GM12878 (cell line): ENCODE results near the gene FAM3B. TPM values are rescaled to one million over a fixed set of nuclear protein-coding genes. Genes with fewer than 3 reads are reported as not detected.

Source experiments
- ATAC-seq: fragments of 200-7000 bp; cut with Tn5 transposase; 3 replicates; pipeline ENCODE4 v1.9.1; 2020; ENCODE audit warnings: mild to moderate bottlenecking, moderate library complexity
- Bru-seq: library from RNA; stranded (reverse); fragments of 400-500 nt; gene quantifications from one replicate; lab custom pipeline; 2021; lab: Mats Ljungman, UMichigan
- BruChase-seq, 2 experiments: library from RNA; stranded (reverse); fragments of 400-500 nt; gene quantifications; one replicate each; lab custom pipeline; 2021; lab: Mats Ljungman, UMichigan
- BruUV-seq: library from RNA; stranded (reverse); fragments of 400-500 nt; replicated peaks from 2 replicates; lab custom pipeline; 2021; lab: Mats Ljungman, UMichigan
- CTCF ChIA-PET: fragments of 300-600 bp; sonication (Branson Sonifier 250); formaldehyde crosslinking; extraction: SDS; loops from one replicate; lab custom pipeline; 2021; ENCODE audit warnings: inconsistent platforms; lab: Yijun Ruan, JAX
- POLR2A ChIA-PET: fragments of 350-600 bp; formaldehyde crosslinking; extraction: SDS; loops from one replicate; lab custom pipeline; 2021; ENCODE audit warnings: inconsistent platforms; lab: Charles Lee
- RAD21 ChIA-PET: fragments of 300-600 bp; sonication (Branson Sonifier 250); formaldehyde crosslinking; loops from one replicate; lab custom pipeline; 2023; ENCODE audit warnings: antibody characterized with exemption; ENCODE audit not compliant: unreplicated experiment; lab: Charles Lee
- SMC1A ChIA-PET: fragments of 300-600 bp; sonication (Branson Sonifier 250); formaldehyde crosslinking; loops from one replicate; lab custom pipeline; 2023; ENCODE audit not compliant: unreplicated experiment, uncharacterized antibody; lab: Charles Lee
- DNase-seq: peaks from one replicate; pipeline ENCODE4 v3.0.0-alpha.2; 2011; ENCODE audit warnings: low read depth, low spot score
- FAIRE-seq: peaks from 3 replicates; lab custom pipeline; 2011; peaks lifted over from hg19 to GRCh38; lab: Jason Lieb, UNC
- H2AFZ ChIP-seq: 2 replicates; pipeline ENCODE4 v1.6.0; 2011; ENCODE audit warnings: low read depth, low read length, control low read depth; ENCODE audit not compliant: control insufficient read depth
- H3K27ac ChIP-seq: 2 replicates; pipeline ENCODE4 v1.5.1; 2011; ENCODE audit warnings: control low read depth; ENCODE audit not compliant: control insufficient read depth, insufficient read depth
- H3K27me3 ChIP-seq, 2 experiments: replicated peaks in 1 of 2; 2 replicates each; pipeline versions ENCODE4 v1.6.0 to v1.6.1; 2011; ENCODE audit warnings: low read length in 1 of 2; ENCODE audit not compliant: control insufficient read depth in 2 of 2, insufficient read depth in 2 of 2
- H3K36me3 ChIP-seq, 2 experiments: 2 replicates each; pipeline ENCODE4 v1.5.1; 2011; ENCODE audit warnings: low read length in 1 of 2; ENCODE audit not compliant: control insufficient read depth in 2 of 2, insufficient read depth in 2 of 2
- H3K4me1 ChIP-seq: 2 replicates; pipeline ENCODE4 v1.6.1; 2011; ENCODE audit warnings: mild to moderate bottlenecking, low read length, moderate library complexity, mixed read lengths; ENCODE audit not compliant: control insufficient read depth, insufficient read depth
- H3K4me2 ChIP-seq: 2 replicates; pipeline ENCODE4 v1.6.0; 2011; ENCODE audit warnings: control low read depth; ENCODE audit not compliant: control insufficient read depth, insufficient read depth
- H3K4me3 ChIP-seq: fragments of 200-600 bp; sonication (generic); 2 replicates; pipeline ENCODE4 v1.5.1; 2016
- H3K79me2 ChIP-seq: 2 replicates; pipeline ENCODE4 v1.6.0; 2011; ENCODE audit warnings: low read length; ENCODE audit not compliant: control insufficient read depth, insufficient read depth
- H3K9ac ChIP-seq: 2 replicates; pipeline ENCODE4 v1.8.0; 2011; ENCODE audit warnings: low read length, control low read depth, mixed read lengths; ENCODE audit not compliant: control insufficient read depth, insufficient read depth
- H3K9me3 ChIP-seq: replicated peaks from 3 replicates; pipeline ENCODE4 v1.5.1; 2011; ENCODE audit warnings: mild to moderate bottlenecking, low read length; ENCODE audit not compliant: control insufficient read depth, insufficient read depth
- H4K20me1 ChIP-seq: 2 replicates; pipeline ENCODE4 v1.6.0; 2011; ENCODE audit not compliant: control insufficient read depth, insufficient read depth
- BACH1 ChIP-seq: fragments of 450-650 bp; IDR thresholded peaks from 2 replicates; pipeline ENCODE4 v1.6.1; 2017; ENCODE audit warnings: mild to moderate bottlenecking, borderline replicate concordance
- BMI1 ChIP-seq: fragments of 450-650 bp; IDR thresholded peaks from 2 replicates; pipeline ENCODE4 v1.6.1; 2016; ENCODE audit warnings: mild to moderate bottlenecking, moderate library complexity, borderline replicate concordance
- CHD2 ChIP-seq: IDR thresholded peaks from 2 replicates; pipeline ENCODE4 v1.6.1; 2011; ENCODE audit warnings: low read depth, low read length, improper control_type of control experiment, borderline replicate concordance
- FOS ChIP-seq: IDR thresholded peaks from 3 replicates; pipeline ENCODE4 v1.6.1; 2011; ENCODE audit warnings: borderline replicate concordance; ENCODE audit not compliant: insufficient read length; ENCODE audit errors: extremely low read depth
- HCFC1 ChIP-seq: fragments of 150-350 bp; IDR thresholded peaks from 2 replicates; pipeline ENCODE4 v1.6.1; 2014; ENCODE audit warnings: low read length
- IKZF2 ChIP-seq, 2 experiments: fragments of 450-650 bp; IDR thresholded peaks; 2 replicates each; pipeline ENCODE4 v1.6.1; 2017; ENCODE audit warnings: mild to moderate bottlenecking in 2 of 2, moderate library complexity in 2 of 2
- MEF2B ChIP-seq: fragments of 450-650 bp; IDR thresholded peaks from 2 replicates; pipeline ENCODE4 v1.6.1; 2018; ENCODE audit warnings: mild to moderate bottlenecking, moderate library complexity; ENCODE audit not compliant: partially characterized antibody, poor library complexity, severe bottlenecking
- MTA3 ChIP-seq: IDR thresholded peaks from 2 replicates; pipeline ENCODE4 v1.6.1; 2012; ENCODE audit warnings: low read length, inconsistent platforms, borderline replicate concordance
- NR2C2 ChIP-seq: IDR thresholded peaks from 2 replicates; pipeline ENCODE4 v1.6.1; 2011; ENCODE audit warnings: borderline replicate concordance, low read depth; ENCODE audit not compliant: control insufficient read depth, insufficient read length
- SIX5 ChIP-seq: IDR thresholded peaks from 2 replicates; pipeline ENCODE4 v1.6.1; 2011; ENCODE audit warnings: mild to moderate bottlenecking, low read depth, low read length, moderate library complexity; ENCODE audit not compliant: severe bottlenecking
- SMAD5 ChIP-seq: IDR thresholded peaks from 2 replicates; pipeline ENCODE4 v1.6.1; 2016; ENCODE audit warnings: antibody characterized with exemption, low read depth
- SMARCA5 ChIP-seq: fragments of 450-650 bp; IDR thresholded peaks from 2 replicates; pipeline ENCODE4 v1.6.1; 2017; ENCODE audit warnings: mild to moderate bottlenecking
- ZBED1 ChIP-seq: IDR thresholded peaks from 2 replicates; pipeline ENCODE4 v1.6.1; 2016; ENCODE audit warnings: borderline replicate concordance
- WGBS: methylation state at CpG from one replicate; pipeline ENCODE4 v1.1.6; 2016; ENCODE audit warnings: low lambda C conversion rate; ENCODE audit not compliant: insufficient replicate concordance, insufficient coverage; ENCODE audit errors: missing lambda C conversion rate; 5-methylcytosine and 5-hydroxymethylcytosine counted together
- in situ Hi-C: fragments of 300-500 bp; cut with MboI; formaldehyde crosslinking; loops from 9 replicates; pipeline ENCODE4 v1.14.3; 2018; ENCODE audit warnings: mixed read lengths
- intact Hi-C: fragments of 100-400 bp; cut with micrococcal nuclease; formaldehyde crosslinking; loops from one replicate; pipeline ENCODE4 v1.14.2; 2022; ENCODE audit not compliant: unreplicated experiment
- long read RNA-seq, 2 experiments: library from polyadenylated mRNA; unstranded; transcript quantifications; one replicate each; pipeline ENCODE4 v2.0.0, GENCODE V29; 2019 to 2020
- polyA minus RNA-seq, 3 experiments: library from RNA; depleted of rRNA, polyadenylated mRNA; stranded (reverse); fragments of >200 nt; gene quantifications; 2 replicates each; pipeline ENCODE4 v1.2.3, GENCODE V29; 2011
- polyA plus RNA-seq, 11 experiments: library from polyadenylated mRNA; depleted of rRNA in 4 of 11; unstranded in 6 of 11; stranded (reverse) in 5 of 11; fragments of >200 nt; fragmentation: Nextera tagmentation in 4 of 11; fragmentation: Illumina TruSeq in 1 of 11; extraction: Ambion mirVana in 4 of 11; extraction: Trizol in 1 of 11; gene quantifications; 1 replicate in 1 of 11; 2 replicates in 10 of 11; pipeline versions ENCODE4 v1.2.1 to v1.2.3, GENCODE V29; 2011 to 2016; ENCODE audit warnings: inconsistent platforms in 2 of 11, missing spikeins in 2 of 11, low read depth in 1 of 11
- total RNA-seq, 4 experiments: library from RNA; depleted of rRNA in 3 of 4; stranded (reverse); fragments of >200 nt in 3 of 4; fragmentation: Illumina TruSeq in 1 of 4; extraction: Trizol in 1 of 4; gene quantifications; 2 replicates each; pipeline versions ENCODE4 v1.2.1 to v1.2.3, GENCODE V29; 2013 to 2021
- TF ChIP-seq, protein P1 (sequence below): fragments of 450-650 bp; formaldehyde crosslinking; IDR thresholded peaks from 2 replicates; pipeline ENCODE4 v1.4.0; 2022; ENCODE audit warnings: mild to moderate bottlenecking, moderate library complexity
- TF ChIP-seq, protein P2 (sequence below): fragments of 450-650 bp; IDR thresholded peaks from 2 replicates; pipeline ENCODE4 v1.6.1; 2016; ENCODE audit warnings: mild to moderate bottlenecking

FAM3B gene, protein sequence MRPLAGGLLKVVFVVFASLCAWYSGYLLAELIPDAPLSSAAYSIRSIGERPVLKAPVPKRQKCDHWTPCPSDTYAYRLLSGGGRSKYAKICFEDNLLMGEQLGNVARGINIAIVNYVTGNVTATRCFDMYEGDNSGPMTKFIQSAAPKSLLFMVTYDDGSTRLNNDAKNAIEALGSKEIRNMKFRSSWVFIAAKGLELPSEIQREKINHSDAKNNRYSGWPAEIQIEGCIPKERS
- total RNA-seq (2013; cell fraction: nucleolus; rRNA removed), result not detected in 2 replicates
- total RNA-seq (2014; rRNA removed) (not detected in 2 replicates), total RNA-seq (2014; rRNA removed; fragmentation: Illumina TruSeq; extraction: Trizol) (not detected in 2 replicates), total RNA-seq (2021) (not detected in 2 replicates), polyA plus RNA-seq (2011; rRNA removed) (0.09 and 0.12 TPM in 2 replicates), polyA plus RNA-seq (2014; fragmentation: Illumina TruSeq; extraction: Trizol) (not detected in 2 replicates), polyA plus RNA-seq (2014; fragmentation: Nextera tagmentation; extraction: Ambion mirVana) (not detected), polyA plus RNA-seq (2014; rRNA removed) (not detected in 2 replicates), polyA plus RNA-seq (2016; fragmentation: Nextera tagmentation; extraction: Ambion mirVana) (not detected), polyA minus RNA-seq (2011; rRNA and poly(A)+ RNA removed) (not detected in 2 replicates), Bru-seq, nascent RNA (percentile 28 among the genes with signal in this experiment), BruChase-seq, experiment 1, labeled RNA remaining after a 6-hour chase (percentile 37 among the genes with signal in this experiment), BruChase-seq, experiment 2, labeled RNA remaining after a 2-hour chase (percentile 30 among the genes with signal in this experiment)
- polyA plus RNA-seq (2011; ENCODE audit: low read depth), result not detected
- polyA plus RNA-seq (2011; cell fraction: cytosol; rRNA removed), result 0.06 TPM in 1 of 2 replicates, not detected in the other
- 0.15 TPM in 1 of 2 replicates, not detected in the other for polyA plus RNA-seq (2011; cell fraction: nucleus; rRNA removed)
- polyA plus RNA-seq (2012), result not detected in 2 replicates
- polyA minus RNA-seq (2011; cell fraction: cytosol; rRNA and poly(A)+ RNA removed), result not detected in 2 replicates
- polyA minus RNA-seq (2011; cell fraction: nucleus; rRNA and poly(A)+ RNA removed), result not detected in 2 replicates
- long read RNA-seq, experiment 1, result 0 reads
- long read RNA-seq, experiment 2, result 0 reads

DNA sequence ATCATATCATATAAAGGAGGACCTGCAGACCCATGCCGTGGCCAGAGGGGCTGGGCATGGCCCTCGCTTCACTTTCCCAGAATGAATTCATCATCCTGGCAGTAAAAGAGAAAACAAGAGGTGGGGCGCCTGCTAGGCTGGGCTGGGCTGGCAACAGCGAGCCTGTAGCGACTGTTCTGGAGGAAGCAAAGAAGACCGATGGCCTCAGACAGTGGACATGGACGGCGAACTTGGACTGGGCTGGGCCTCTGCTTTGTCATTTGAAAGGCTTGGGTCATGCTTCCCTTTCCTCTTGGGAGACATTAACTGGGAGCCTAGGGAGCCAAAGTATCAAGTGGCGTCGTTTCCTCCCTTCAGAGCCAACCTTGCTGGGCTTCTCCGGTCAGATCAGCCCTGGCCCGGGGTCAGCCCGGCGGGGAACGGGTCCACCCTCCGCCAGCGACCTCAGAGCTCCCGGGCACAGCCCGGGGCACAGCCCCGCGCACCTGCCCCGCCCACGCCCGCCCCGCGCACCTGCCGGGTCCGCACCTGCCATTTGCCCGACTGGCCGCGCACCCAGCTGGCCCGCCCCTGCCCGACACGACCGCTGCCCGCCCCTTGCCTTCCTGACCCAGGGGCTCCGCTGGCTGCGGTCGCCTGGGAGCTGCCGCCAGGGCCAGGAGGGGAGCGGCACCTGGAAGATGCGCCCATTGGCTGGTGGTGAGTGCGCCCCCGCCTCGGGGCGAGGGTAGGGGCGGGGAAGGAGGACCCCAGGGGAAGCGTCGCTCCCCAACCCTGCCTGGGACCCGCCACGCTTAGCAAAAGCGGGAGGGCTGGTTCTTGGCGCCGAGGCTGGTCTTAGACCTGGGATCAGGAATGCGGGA lies at the start of gene FAM3B:
Gene FAM3B (plus strand): TSS at position 602 of the 863 bp plus-strand sequence. CDS start 79 bp downstream, at position 681.
- no peak within 1 kb of the TSS for H2AFZ ChIP-seq
- H3K79me2 ChIP-seq, result no peaks in the 10 kb centered on the region
- POLR2A ChIA-PET, result no interaction called here
- WGBS, result 22% methylated on average over 28 of the region's 55 CpGs
- peaks cover 0 to 2% of the 10 kb centered on the region in 2 experiments; a peak in 2 of 4 replicates for H3K27me3 ChIP-seq
- no peaks in the 10 kb centered on the region for H3K36me3 ChIP-seq
- RAD21 ChIA-PET, result no interaction called here
- intact Hi-C loops, result no loop called here
- no peak within 1 kb of the TSS for H3K4me2 ChIP-seq
- no TSS peak for BruUV-seq
- no peak within 1 kb of the TSS for H3K9ac ChIP-seq
- no peak within 1 kb of the TSS for H3K4me3 ChIP-seq
- CTCF ChIA-PET, result interaction anchor here (1.2 kb wide), 1 partner anchor 33 kb away, joined by 3 read pairs; no protein-coding TSS in a partner anchor
- DNase-seq (no peak), FAIRE-seq (no peak), ATAC-seq (no peak)
- no peaks in the 10 kb centered on the region for H4K20me1 ChIP-seq
- SMC1A ChIA-PET, result no interaction called here
- no peaks in the 10 kb centered on the region for H3K9me3 ChIP-seq
- no peaks in the 10 kb centered on the region for H3K4me1 ChIP-seq
- H3K27ac ChIP-seq, result no peak within 1 kb of the TSS
- in situ Hi-C loops, result no loop called here
- TF ChIP-seq CHD2 (no peak), MTA3 (no peak), NR2C2 (no peak), FOS (no peak), BACH1 (no peak), ZBED1 (no peak), HCFC1 (no peak), IKZF2 (IDR thresholded peaks at IDR 0.05) (no peak), MEF2B (no peak), SMARCA5 (no peak), SIX5 (no peak), SMAD5 (no peak), BMI1 (no peak)
- TF ChIP-seq, protein P1, sequence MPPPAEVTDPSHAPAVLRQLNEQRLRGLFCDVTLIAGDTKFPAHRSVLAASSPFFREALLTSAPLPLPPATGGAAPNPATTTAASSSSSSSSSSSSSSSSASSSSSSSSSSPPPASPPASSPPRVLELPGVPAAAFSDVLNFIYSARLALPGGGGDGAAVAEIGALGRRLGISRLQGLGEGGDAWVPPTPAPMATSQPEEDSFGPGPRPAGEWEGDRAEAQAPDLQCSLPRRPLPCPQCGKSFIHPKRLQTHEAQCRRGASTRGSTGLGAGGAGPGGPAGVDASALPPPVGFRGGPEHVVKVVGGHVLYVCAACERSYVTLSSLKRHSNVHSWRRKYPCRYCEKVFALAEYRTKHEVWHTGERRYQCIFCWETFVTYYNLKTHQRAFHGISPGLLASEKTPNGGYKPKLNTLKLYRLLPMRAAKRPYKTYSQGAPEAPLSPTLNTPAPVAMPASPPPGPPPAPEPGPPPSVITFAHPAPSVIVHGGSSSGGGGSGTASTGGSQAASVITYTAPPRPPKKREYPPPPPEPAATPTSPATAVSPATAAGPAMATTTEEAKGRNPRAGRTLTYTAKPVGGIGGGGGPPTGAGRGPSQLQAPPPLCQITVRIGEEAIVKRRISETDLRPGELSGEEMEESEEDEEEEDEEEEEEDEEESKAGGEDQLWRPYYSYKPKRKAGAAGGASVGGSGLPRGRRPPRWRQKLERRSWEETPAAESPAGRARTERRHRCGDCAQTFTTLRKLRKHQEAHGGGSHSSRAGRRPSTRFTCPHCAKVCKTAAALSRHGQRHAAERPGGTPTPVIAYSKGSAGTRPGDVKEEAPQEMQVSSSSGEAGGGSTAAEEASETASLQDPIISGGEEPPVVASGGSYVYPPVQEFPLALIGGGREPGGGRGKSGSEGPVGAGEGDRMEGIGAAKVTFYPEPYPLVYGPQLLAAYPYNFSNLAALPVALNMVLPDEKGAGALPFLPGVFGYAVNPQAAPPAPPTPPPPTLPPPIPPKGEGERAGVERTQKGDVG (CRISPR knock-in tag), result no peak
- TF ChIP-seq, protein P2, sequence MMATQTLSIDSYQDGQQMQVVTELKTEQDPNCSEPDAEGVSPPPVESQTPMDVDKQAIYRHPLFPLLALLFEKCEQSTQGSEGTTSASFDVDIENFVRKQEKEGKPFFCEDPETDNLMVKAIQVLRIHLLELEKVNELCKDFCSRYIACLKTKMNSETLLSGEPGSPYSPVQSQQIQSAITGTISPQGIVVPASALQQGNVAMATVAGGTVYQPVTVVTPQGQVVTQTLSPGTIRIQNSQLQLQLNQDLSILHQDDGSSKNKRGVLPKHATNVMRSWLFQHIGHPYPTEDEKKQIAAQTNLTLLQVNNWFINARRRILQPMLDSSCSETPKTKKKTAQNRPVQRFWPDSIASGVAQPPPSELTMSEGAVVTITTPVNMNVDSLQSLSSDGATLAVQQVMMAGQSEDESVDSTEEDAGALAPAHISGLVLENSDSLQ, result no peak
